GM12892 (cell line): ENCODE results near the gene SELENOO.
"Not testable (repeated sequence)": the region's sequence is repeated elsewhere in the genome, so short reads cannot be mapped to it uniquely, and the experiment has no call there.

ENCODE experiments used
- DNase-seq: peaks from one replicate; pipeline ENCODE4 v3.0.0; 2011; ENCODE audit not compliant: insufficient read length
- FAIRE-seq: peaks from 2 replicates; lab custom pipeline; 2011; peaks lifted over from hg19 to GRCh38; lab: Jason Lieb, UNC
- POLR2A ChIP-seq: IDR thresholded peaks from 2 replicates; pipeline ENCODE4 v1.6.1; 2011; ENCODE audit warnings: low read depth, low read length, control low read depth
- POLR2AphosphoS5 ChIP-seq: IDR thresholded peaks from 2 replicates; pipeline ENCODE4 v1.6.1; 2011; ENCODE audit warnings: low read depth, low read length, control low read depth
- TAF1 ChIP-seq: IDR thresholded peaks from 2 replicates; pipeline ENCODE4 v1.6.1; 2011; ENCODE audit warnings: low read depth, mild to moderate bottlenecking, control low read depth, low read length, borderline replicate concordance

Gene SELENOO

DNA sequence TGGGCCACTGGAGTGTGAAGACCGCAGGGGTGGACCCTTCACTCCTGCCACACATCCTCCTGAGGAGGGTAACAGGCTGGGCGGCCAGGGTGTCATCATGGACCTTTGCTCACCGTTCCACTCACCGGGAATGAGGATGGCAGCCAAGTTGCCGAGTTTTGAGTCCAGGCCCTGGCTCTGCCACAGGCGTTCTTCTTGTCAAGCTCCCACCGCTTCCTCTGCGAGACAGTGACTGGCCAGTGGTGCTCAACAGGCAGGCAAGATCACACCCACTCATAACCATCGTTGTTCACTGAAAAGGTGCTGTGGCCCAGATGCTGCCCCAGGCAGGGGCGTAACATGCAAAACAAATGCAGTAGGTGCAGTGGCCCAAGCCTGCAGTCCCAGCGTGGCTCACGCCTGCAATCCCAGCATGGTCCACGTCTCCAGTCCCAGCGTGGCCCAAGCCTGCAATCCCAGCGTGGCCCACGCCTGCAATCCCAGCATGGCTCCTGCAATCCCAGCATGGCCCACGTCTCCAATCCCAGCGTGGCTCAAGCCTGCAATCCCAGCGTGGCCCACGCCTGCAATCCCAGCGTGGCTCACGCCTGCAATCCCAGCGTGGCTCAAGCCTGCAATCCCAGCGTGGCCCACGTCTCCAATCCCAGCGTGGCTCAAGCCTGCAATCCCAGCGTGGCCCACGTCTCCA, 35.2 kb upstream of the SELENOO start:
- no peak for FAIRE-seq
- DNase-seq: no peak
- TF ChIP-seq TAF1 (no peak), POLR2AphosphoS5 (no peak), POLR2A (no peak)

DNA sequence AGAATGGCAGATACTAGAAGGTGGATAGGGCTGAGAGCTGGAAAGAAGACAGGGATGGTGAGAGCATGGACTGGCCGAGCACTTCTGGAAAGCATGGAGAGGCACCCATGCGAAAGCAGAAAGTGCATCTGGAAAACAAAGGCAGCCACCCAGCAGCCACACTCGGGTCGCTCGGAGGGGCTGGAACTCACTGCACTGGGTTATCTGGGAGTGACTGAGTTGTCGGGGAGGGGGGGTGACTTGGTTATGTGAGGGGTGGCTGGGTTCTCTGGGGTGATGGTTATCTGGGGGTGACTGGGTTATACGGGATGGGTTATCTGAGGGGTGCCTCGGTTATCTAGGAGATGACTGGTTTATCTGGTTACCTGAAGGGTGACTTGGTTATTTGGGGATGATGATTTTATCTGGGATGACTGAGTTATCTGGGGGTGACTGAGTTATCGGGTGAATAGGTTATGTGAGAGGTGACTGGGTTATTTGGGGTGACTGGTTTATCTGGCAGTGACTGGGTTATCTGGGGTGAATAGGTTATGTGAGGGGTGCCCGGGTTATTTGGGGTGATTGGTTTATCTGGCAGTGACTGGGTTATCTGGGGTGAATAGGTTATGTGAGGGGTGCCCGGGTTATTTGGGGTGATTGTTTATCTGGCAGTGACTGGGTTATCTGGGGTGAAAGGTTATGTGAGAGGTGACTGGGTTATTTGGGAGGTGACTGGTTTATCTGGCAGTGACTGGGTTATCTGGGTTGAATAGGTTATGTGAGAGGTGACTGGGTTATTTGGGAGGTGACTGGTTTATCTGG, 32.9 kb upstream of the SELENOO start:
- DNase-seq (no peak), FAIRE-seq (no peak)
- TF ChIP-seq POLR2A (no peak), TAF1 (no peak), POLR2AphosphoS5 (no peak)

DNA sequence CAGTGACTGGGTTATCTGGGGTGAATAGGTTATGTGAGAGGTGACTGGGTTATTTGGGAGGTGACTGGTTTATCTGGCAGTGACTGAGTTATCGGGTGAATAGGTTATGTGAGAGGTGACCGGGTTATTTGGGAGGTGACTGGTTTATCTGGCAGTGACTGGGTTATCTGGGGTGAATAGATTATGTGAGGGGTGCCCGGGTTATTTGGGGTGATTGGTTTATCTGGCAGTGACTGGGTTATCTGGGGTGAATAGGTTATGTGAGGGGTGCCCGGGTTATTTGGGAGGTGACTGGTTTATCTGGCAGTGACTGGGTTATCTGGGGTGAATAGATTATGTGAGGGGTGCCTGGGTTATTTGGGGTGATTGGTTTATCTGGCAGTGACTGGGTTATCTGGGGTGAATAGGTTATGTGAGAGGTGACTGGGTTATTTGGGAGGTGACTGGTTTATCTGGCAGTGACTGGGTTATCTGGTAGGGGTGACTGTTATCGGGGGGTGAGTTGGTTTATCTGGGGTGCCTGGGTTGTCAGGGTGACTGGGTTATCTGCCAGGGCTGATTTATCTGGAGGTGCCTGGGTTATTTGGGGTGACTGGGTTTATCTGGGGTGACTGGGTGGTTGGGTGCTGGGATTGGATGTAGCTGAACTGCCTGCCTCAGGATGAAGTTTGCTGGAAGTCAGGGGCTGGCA, 32.2 kb upstream of the SELENOO start:
- FAIRE-seq, DNase-seq: not testable (repeated sequence)

DNA sequence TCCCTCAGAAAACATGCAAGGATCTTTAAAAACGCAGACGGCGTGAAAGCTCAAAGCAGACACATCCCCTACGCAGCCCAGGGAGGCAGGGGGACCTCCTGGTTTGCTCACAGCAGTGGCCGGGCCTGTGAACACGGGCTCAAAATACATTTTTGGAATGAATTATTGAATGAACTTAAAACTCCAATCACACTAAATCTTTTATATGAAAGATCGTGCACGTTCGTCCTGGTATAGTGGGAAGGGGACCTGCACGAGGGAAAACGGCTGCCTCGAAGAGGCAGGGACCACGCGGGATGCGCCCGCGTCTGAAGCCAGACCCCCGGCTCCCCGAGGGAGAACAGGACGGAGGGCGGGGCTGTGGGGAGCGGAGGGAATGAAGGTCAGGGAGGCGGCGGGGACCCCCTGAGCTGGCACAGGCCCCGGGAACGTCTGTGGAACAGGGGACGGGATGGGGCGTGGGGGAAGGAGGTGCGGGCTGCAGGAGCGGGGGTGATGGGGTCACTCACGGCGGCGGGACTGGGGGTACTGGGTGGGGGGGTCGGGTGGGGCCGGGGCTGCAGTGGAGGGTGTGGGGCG, 31.5 kb upstream of the SELENOO start:
- TF ChIP-seq TAF1 (no peak), POLR2AphosphoS5 (no peak), POLR2A (no peak)
- no peak for FAIRE-seq
- no peak for DNase-seq

DNA sequence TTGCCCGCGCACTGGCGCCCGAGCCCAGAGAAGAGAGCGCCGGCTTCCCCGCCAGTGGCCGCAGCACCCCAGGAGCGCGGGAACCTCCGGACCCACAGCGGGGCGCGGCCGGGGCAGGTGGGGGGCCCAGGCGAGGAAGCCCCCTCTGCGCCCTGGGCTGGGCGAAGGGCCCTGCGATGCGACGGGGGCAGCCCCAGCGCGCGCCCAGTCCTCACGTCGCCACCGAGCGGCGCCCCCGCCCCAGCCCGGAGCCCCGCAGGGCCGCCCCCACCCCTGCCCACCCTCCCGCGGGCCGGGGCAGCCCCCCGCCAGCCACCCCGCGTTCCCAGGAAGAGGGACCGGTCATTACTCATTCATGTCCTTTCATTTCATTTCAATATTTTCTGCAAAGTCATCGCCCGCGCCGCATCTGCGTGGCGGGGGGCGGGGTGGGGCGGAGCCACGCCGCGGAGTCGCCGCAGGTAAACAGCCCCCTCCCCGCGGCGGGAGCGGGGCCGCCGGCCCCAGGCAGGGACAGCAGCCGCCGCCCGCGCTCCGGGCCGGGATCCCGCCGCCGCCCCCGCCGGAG, 31.0 kb upstream of the SELENOO start:
- FAIRE-seq: no peak
- no peak for DNase-seq
- TF ChIP-seq POLR2AphosphoS5 (no peak), POLR2A (no peak), TAF1 (no peak)

DNA sequence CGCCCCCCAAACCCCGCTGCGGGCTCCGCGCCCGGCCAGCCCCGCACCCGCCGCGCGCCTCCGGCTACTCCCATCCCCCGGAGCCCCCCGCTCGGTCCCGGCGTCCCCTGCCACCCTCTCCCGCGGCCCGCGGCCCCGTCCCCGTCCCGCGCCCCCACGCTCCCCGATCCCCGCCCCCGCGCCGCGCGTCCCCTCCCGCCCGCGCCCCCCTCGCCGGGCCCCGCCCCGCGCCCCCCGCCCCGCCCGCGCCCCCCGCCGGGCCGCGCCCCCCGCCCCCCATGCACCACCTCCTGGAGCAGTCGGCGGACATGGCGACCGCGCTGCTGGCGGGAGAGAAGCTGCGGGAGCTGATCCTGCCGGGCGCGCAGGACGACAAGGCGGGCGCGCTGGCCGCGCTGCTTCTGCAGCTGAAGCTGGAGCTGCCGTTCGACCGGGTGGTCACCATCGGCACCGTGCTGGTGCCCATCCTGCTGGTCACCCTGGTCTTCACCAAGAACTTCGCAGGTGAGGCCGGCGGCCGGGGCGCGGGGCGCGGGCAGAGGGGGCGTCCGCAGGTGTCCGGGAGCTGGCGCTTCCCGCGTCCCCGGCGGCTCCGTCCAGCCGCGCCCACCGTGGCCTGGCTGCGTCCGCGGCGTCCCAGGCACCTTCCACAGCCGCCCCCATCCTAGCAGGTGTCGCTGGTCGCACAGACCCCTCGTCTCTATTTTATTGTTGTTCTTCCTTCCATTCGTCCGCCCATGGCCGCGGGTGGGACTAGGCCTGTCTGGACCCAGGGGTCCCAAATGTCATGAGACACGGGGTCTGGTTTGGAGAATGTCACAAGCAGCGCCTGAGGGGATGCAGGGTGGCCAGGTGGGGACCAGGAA, 30.1 kb upstream of the SELENOO start, which contains the start of gene PANX2:
Gene PANX2, plus strand, starts transcription at position 279 of the 866 bp plus-strand sequence. Its CDS starts 0 bp downstream, at position 279.
- no peak for TF ChIP-seq POLR2A
- no peak for TF ChIP-seq TAF1
- no peak for TF ChIP-seq POLR2AphosphoS5
- FAIRE-seq (no peak), DNase-seq (no peak)

DNA sequence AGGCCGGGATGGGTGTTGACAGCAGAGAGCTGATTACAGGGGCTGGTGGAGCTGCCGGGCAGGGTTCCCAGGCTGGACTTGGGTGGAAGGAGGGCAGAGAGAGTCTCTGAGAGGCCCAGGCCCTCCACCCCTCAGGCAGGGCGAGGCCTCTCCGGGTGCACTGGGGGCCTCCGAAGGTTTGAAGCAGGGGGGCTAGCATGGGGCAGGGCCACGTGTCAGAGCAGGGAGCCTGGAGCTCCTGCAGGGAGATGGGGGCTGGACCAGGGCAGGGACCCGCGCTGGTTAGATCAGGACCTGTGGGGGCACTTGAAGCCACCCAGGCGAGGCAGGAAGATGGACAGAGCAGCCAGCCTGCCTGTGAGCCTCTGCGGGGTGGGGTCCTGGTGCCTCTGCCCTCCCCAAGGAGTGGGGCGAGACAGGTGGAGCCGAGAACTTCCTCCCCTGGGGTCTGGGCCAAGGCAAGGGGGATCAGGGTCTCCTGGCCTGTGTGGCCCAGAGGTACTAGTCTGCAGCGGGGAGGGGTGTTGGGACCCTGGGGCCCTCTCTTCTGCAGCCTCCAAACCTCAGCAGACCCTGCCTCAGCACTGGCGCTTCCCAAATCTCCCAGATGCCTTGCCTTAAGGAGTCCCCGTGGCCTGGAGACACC, 29.4 kb upstream of the SELENOO start:
- no peak for DNase-seq
- FAIRE-seq: no peak

DNA sequence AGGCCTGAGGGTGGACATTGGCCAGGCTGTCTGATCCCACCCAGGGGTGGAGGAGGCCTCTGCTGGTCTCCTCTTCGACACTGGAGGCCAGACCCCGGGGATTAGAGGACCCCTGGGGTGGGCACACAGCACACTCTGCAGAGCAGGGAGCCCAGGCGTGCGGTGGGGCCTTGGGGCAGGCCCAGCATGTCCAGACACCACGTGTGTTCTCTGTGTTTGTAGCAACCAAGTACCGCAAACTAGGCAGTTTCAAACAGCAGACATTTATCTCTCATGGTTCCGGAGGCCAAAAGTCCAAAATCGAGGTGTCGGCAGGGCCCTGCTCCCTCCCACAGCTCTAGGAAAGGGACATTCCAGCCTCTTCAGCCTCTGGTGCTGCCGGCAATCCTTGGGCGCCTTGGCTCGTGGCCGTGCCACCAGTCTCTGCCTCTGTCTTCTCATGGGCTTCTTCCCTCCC, 28.8 kb upstream of the SELENOO start:
- FAIRE-seq (no peak), DNase-seq (no peak)
- TF ChIP-seq POLR2A (no peak), POLR2AphosphoS5 (no peak), TAF1 (no peak)

More for the DNA sequence above, 29.4 kb upstream of the SELENOO start:
- no peak for TF ChIP-seq POLR2A

DNA sequence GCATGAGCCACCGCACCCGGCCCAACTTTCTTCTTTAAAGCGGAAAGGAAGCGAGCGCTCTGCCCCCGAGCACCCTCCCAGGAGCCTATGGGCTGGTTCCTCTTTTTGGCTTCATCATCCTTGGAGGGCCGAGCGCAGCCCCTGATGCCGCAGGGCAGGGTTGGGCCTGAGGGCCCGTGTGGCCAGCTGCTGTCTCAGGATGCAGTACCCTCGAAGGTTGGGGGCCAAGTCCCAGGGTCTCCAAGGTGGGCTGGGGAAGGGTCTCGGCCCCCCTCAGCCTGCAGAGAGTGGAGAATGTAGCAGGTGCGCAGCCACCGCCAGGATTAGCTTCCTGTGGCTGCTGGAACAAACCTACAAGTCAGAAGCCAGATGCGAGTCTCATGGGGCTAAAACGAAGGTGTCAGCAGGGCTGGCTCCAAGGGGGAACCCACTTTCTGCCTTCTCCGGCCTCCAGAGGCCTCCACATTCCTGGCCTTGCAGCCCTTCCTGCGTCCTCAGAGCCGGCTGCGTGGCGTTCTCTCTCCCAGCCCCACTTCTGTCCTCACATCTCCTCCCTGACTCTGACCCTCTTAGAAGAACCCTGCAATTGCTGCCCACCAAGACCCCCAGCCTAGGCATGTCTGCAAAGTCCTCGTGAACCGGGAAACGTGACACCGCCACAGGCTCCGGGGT, 27.4 kb upstream of the SELENOO start:
- TF ChIP-seq POLR2AphosphoS5 (no peak), POLR2A (no peak), TAF1 (no peak)
- DNase-seq: peak; percentile 66
- FAIRE-seq: no peak
